Measurements from ENCODE around the gene ABCC8.

The ABCC8 gene

DNA sequence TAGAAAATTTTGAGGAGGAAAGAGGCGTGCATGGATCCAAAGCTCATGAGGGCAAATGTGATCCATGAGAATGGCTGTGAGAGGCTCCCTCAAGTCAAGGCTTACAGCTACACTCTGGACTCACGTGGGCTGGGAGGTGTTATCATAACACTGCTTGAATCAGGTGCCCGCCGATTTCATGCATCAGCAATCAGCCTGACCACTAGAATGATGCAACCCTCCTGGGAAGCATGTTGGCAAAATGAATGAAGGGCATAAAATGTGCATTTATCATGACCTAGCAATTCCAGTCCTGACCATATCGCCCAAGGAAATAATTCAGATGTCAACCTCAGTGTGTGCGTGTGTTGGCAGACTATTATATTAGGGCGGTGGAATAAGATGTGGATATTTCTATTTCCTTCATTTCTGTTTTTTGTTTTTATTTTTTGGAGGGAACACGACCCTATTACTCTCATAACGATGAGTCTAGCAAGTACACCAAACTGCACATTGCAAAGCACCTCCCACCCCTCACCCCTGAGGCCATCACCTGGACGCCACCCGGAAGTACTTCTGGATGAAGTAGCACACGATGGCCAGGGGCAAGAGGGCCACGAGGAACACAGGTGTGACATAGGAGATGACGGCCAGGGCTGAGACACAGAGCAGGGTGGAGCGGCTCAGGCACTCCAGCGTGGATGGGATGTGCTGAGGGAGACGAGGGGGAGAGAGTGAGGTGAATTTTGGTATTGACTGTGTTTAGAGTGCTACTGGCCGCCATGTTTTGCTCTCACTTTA, 72.5 kb downstream of the ABCC8 start:
- no peak for DNase-seq (ENCODE audit: low read depth)

GRCh38 chr11:17402486-17402885, 74.2 kb downstream of the ABCC8 start:
- no peak for DNase-seq (ENCODE audit: low read depth)

DNA sequence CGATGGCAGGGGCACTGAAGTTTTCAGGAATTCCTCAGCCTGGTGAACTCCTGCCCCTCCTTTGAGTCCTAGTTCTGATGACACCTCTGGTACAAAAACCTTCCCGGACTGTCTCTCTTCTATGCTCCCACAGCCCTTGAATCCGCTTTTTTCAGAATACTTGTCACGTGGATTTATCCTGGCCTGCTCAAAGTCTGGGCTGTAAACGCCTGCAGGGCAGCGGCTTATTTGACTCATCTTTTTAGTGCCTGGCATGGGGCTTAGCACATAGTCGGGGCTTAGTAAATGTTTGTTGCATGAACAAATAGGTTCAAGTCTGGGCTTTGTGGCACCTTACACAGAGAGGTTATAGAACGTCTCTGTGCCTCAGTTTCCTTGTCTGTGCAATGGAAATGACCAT, 74.8 kb downstream of the ABCC8 start:
- no peak for DNase-seq (ENCODE audit: low read depth)

DNA sequence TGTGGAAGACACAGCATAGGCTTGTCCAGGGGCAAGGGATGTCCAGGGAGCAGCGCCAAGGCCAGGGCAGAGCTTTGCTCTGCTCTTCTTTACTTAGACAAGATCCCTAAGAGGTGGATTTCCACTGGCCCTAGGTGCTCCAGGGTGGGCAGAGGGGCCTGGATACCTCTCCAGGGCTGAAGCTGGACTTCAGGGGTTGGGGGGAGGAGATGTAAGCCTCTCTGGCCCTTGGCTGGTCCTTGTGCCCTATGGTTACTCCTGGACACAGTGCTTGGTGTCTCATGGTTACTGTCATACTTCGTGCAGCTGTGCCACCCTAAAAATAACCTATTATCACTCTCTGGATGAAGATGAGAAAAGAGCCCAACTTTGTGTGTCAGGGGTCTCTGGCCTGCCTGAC, 75.3 kb downstream of the ABCC8 start:
- DNase-seq (ENCODE audit: low read depth): no peak

DNA sequence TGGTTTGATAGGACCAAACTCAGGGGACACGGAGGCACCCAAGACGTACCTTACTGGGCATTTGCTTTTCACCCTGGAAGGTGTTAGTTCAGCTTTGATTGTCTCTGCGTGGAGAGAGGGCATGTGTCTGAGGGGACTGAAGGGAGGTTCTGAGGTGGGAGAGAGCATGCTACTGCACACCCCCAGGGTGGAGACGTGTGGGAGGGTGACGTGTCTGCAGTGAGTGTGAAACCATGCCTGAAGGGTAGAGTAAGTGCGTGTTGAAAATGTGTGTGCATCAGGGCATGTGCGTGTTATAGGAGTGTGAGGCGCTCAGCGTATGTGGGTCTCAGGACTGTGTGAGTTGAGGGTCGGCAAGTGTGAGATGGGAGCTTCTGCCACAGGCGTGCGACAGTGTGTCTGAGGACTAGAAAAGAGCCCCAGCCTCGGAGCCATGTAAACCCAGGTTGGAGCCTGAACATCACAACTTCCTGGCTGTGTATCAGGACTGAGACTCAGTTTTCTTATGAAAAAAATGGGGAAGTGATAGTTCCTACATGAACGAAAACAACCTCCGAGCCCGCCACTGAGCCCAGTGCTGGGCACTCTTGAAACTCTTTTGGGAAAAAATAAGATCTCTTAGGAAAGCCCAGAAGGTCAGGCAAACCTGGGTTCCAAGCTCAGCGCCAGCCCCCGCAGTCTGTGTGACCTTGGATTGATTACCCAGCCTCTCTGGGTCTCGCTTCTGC, 76.4 kb downstream of the ABCC8 start:
- no peak for DNase-seq (ENCODE audit: low read depth)

GRCh38 chr11:17399236-17399635, 77.4 kb downstream of the ABCC8 start:
- no peak for DNase-seq (ENCODE audit: low read depth)

DNA sequence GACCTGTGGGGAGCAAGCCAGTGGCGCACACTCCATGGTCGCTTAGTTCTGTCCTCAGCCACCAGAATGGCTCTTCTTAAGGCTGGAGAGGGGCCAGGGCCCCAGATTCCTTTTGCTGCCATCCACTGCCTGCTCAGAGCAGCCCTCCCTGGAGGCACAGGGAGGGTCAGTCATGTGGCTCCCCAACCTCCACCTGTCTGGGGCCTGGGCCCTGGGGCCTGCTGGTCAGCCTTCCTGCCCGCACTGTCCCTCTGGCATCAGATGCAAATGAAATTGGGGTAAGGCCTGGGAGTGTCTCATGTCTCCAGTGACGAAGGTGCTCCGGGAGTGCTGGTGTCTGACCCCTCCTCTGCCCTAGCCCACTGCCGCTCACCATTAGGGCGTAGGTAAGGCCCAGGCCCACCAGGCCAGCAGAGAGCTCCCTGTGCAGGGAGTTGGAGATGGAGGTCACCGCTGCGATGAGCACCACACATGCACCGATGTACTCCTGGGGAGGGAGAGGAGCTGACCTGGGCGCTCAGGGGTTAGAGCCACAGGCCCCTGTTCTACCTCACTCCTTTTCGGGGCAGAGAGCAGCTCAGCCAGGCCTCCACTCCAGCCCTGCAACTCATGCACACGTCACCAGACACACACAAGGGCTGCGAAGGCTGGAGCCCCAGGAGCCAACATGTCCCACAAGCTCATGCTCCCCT, 79.2 kb downstream of the ABCC8 start:
- no peak for DNase-seq (ENCODE audit: low read depth)

DNA sequence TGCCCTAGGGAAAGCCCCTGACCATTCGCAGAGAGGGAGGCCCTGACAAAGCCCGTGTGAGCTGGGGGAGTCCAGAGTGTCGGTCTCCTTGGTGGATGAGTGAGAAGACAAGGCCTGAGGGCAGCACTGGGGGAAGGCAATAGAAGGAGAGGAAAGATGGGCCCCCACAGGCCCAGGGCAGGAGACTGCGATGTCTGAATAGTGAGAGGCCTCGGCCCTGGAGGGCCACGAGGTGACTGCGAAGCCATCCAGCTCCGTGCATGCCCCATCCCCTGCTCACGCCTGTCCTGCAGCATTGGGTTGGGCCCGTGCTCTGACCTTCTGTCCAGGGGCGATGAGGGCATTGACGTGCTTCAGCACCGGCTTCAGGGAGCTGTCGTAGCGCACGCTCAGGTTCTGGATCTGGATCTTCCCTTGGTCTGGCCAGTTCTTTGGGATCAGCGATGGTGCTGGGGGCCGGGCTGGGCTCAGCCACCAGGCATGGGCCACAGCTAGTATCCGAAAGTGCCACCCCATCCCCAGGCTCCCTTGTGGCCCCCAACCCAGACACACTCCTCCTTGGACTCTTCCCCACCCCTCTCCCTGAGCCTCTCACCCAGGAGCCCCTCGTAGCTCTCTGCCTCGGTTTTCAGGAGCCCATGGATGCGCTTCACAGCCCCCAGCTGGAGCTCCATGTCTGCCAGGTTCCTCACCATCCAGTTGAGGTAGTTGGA, 79.9 kb downstream of the ABCC8 start:
- DNase-seq (ENCODE audit: low read depth): no peak

GRCh38 chr11:17395978-17396377, 80.7 kb downstream of the ABCC8 start:
- DNase-seq (ENCODE audit: low read depth): no peak

DNA sequence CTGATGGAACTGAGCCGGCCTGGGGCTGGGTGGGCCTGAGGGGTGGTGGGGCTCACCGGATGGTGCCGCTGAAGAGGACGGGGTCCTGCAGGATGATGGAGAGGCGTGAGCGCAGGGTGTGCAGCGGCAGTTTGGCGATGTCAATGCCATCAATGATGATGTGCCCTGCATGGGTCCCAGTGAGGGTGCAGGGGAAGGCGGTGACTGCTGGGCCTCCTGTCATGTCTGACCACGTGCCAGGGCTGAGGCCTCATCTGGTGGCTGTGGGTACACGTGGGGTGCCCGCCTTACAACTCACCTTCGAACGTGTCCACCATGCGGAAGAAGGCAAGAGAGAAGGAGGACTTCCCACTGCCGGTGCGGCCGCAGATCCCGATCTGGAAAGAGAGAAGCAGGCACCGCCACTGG, 81.1 kb downstream of the ABCC8 start:
- no peak for DNase-seq (ENCODE audit: low read depth)

DNA sequence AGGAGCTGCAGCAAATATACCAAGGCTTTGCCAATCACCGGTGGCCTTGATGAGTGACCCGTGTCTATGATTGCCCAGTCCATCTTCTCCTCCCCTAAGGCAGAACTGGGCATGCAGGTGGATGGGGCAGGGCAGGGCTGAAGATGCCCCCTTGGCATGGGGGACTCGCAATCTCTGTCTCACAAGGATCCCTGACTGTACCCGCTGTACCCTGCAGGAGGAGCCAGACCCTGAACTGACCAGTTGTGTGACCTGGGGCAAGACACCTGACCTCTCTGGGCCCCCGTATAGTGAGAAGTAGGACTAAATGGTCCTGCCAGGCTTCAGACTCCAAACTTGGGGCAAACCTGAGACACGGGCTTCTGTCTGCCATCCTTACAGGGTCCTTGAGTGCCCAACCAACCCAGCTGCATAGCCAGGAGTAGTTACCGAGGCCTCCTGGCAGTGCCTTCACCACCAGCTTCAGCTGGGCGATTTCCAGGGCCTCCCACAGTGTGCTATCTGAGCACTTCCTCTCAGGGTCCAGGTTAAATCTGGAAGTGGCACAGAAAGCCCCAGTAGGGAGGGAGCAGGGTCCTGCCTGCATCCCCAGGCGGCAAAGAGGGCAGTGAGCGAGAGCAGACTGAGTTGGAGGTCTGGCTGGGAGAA, 81.8 kb downstream of the ABCC8 start:
- no peak for DNase-seq (ENCODE audit: low read depth)

- no peak for DNase-seq (ENCODE audit: low read depth)
Observed at GRCh38 chr11:17393472-17393871, 83.2 kb downstream of the ABCC8 start.

DNA sequence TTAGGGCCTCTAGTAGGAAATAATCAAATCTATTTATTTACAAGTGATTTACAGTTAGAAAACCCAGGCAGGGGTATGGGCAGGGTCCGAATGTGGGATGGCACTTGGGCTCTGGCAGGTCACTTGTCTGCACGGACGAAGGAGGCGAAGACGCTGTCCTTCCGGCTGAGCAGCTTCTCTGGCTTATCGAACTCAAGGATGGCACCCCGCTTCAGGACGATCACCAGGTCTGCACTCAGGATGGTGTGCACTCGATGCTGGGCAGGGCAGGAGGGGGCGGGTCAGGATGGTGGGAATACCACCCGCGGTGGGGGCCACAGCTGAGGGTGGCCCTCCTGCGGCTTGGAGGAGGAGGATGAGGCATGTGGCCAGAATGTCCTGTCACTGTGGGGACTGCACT, 83.8 kb downstream of the ABCC8 start:
- no peak for DNase-seq (ENCODE audit: low read depth)

- DNase-seq (ENCODE audit: low read depth): no peak
Observed at GRCh38 chr11:17391493-17392355, 84.9 kb downstream of the ABCC8 start.

DNA sequence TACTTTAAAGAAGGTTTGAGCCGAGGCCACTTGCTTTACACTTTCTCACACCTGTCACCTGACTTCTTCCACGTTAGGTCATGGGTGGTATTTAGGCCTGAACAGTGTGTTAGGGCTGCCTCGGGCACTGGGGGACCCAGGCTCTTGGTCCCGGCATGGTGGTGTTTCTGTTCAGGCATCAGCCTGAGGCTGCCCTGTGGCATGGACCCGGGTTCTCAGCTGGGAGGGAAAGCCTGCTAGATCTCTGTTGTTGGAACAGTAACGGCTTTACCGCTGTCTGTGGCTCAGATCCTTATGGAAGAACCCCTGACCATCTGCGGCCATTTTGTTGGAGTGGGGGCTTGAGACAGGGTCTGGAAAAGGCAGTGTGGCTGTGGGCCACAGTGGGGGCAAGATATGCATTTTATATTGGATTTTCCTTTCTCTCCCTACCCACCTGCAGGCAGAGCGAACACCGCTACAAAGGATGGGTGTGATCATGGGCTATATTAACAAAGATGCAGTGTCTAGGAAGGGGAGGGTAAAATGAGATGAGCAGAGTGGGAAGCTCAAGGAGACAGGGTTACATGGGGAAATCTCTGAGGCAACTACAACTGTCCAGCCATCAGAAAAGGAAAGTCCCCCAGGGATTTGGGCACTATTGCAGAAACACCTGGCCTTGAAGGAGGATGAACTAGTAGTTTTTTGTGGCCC, 86.5 kb downstream of the ABCC8 start:
- no peak for DNase-seq (ENCODE audit: low read depth)

DNA sequence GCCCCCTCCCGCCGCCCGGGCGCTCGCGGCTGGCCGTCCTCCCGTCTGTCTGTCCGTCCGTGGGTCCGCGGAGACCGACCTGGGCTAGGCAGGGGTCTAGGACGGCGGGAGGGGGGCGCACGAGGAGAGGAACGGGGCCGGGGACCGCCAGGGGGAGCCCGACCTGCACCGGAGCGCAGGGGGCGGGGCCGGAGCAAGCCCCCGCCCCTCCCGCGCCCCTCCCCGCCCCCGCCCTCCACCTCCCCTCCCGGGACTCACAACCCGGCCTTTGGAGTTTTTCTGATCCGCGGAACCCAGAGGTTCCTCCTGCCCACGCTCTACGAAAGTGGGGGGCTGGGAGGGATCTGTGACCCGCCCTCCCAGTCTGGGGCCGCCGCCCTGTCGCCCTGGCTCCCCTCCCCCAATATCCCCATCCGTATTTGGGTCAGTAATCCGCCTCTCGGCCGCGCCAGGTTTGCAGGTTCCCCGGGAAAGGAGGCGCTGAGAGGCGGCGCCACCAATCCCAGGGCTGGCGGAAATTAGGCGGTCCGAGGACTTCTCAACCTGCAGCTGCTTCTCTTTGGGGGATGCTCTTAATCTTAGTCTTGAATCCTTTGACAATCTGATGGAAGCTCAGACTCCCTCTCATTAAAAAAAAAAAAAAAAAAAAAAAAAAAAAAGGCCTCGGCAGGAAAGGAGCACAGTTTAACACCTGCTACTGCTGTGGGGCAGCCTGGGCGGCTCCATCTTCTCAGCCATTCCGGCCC, 87.3 kb downstream of the ABCC8 start:
- peak; percentile 71 for DNase-seq (ENCODE audit: low read depth)

- no peak for DNase-seq (ENCODE audit: low read depth)
Observed at GRCh38 chr11:17388609-17389210, 87.9 kb downstream of the ABCC8 start, which contains the start of gene KCNJ11. TSS of gene KCNJ11 (minus strand) at chr11:17388659. CDS start at chr11:17388091, 568 bp downstream.

DNA sequence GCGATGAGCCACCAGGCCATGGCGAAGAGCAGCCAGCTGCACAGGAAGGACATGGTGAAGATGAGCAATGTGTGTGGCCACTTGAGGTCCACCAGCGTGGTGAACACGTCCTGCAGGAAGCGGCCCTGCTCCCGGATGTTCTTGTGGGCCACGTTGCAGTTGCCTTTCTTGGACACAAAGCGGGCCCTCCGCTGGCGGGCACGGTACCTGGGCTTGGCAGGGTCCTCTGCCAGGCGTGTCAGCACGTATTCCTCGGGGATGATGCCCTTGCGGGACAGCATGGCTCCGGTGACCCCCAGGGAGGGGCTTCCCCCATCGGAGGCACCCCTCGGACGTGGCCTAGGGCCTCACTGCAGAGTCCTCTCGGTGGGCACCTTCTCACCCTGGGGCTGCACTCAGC, 88.8 kb downstream of the ABCC8 start:
- no peak for DNase-seq (ENCODE audit: low read depth)

DNA sequence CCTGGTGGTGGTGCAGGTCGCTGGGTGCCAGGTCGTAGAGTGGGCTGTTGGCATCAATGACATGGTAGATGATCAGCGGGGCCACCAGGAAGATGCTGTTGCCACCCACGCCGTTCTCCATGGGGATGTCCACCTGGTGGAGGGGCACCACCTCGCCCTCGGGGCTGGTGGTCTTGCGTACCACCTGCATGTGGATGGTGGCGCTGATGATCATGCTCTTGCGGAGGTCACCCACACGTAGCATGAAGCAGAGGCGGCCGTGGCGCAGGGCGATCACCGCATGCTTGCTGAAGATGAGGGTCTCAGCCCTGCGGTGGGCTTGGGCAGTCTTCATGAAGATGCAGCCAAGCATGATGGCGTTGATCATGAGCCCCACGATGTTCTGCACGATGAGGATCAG, 89.4 kb downstream of the ABCC8 start:
- DNase-seq (ENCODE audit: low read depth): no peak

Measured in stimulated activated CD8-positive, alpha-beta memory T cell treated with anti-CD3 and anti-CD28 coated beads, Interleukin-4, amount 100 ng/mL, for 24 hours (primary cell).